ENCODE data around the gene OBSL1. TPM values are rescaled to one million over a fixed set of nuclear protein-coding genes. Genes with fewer than 3 reads are reported as not detected.

OBSL1 gene
- total and polyA plus RNA-seq, 2 of the 4 experiments (the other 2 are of a cell fraction) = 21.5 to 51.2 TPM

GRCh38 chr2:219609149-219609750 is 37.9 kb upstream of the OBSL1 start:
- Histone ChIP-seq H3K27ac (ENCODE audit: insufficient read depth, low read length) (no peak overlapping the region), H2BK15ac (ENCODE audit: low read depth, low read length) (no peak overlapping the region), H3K36me3 (ENCODE audit: control insufficient read depth, insufficient read depth, low read length) (peaks cover 55% of the 10 kb centered on the region), H2AFZ (replicated peaks; ENCODE audit: low read length, poor library complexity) (no peak overlapping the region), H3K14ac (replicated peaks; ENCODE audit: low read depth, low read length) (no peak overlapping the region), H4K91ac (ENCODE audit: insufficient read depth, low read depth, low read length) (no peak overlapping the region), H4K5ac (ENCODE audit: low read depth, low read length) (no peak overlapping the region), H3K27me3 (ENCODE audit: control insufficient read depth, insufficient read depth, low read length) (no peaks in the 10 kb centered on the region), H2AK5ac (ENCODE audit: low read depth, low read length) (no peak overlapping the region), H3K4me2 (ENCODE audit: low read depth, low read length) (no peak overlapping the region), H3K79me1 (ENCODE audit: low read depth in 1 of 2, low read length in 2 of 2) (no peaks in the 10 kb centered on the region; a peak in 1 of 4 replicates), H4K20me1 (ENCODE audit: insufficient read depth, low read length) (no peaks in the 10 kb centered on the region), H2BK5ac (ENCODE audit: low read depth, low read length, poor library complexity, severe bottlenecking) (no peak overlapping the region), H3K9me1 (ENCODE audit: insufficient read depth, low read length) (no peaks in the 10 kb centered on the region), H2BK120ac (ENCODE audit: low read depth, low read length) (no peak overlapping the region), H4K8ac (ENCODE audit: low read depth in 2 of 2, low read length in 2 of 2) (no peak overlapping the region), H3K4ac (ENCODE audit: low read depth, low read length) (no peak overlapping the region), H3K56ac (ENCODE audit: extremely low read depth, insufficient read depth, low read length) (no peak overlapping the region), H3K18ac (ENCODE audit: low read depth, low read length) (no peak overlapping the region), H2BK20ac (ENCODE audit: low read depth, low read length) (no peak overlapping the region), H3K23ac (ENCODE audit: low read depth, low read length) (no peak overlapping the region), H2AK9ac (replicated peaks; ENCODE audit: low read depth, low read length, poor library complexity) (no peak overlapping the region), H3K4me3 (ENCODE audit: insufficient read depth, low read depth, low read length) (no peak overlapping the region), H3K9me3 (ENCODE audit: control insufficient read depth, insufficient read depth, low read length) (no peaks in the 10 kb centered on the region), H3K9ac (ENCODE audit: low read depth, low read length) (no peak overlapping the region), H3K4me1 (ENCODE audit: control insufficient read depth, insufficient read depth, low read length) (no peaks in the 10 kb centered on the region)
- ATAC-seq (ENCODE audit: low read depth) = no peak
- no peak for DNase-seq
- in situ Hi-C loops (cut with MboI; ENCODE audit: low sequenced_read_pairs) = no loop called here
- TF ChIP-seq NFE2L2 (IDR thresholded peaks at IDR 0.05; ENCODE audit: low read depth, low read length) (no peak), USF2 (IDR thresholded peaks at IDR 0.05; ENCODE audit: low read depth, low read length) (no peak), MAZ (IDR thresholded peaks at IDR 0.05; ENCODE audit: borderline replicate concordance, low read depth, low read length) (no peak), CTCF (conservative IDR thresholded peaks at IDR 0.05; ENCODE audit: low read depth, low read length) (no peak), POLR2A (IDR thresholded peaks at IDR 0.05; ENCODE audit: low read depth, low read length) (no peak), MXI1 (IDR thresholded peaks at IDR 0.05; ENCODE audit: borderline replicate concordance, low read depth, low read length) (no peak), FOS (IDR thresholded peaks at IDR 0.05; ENCODE audit: low read depth, low read length) (no peak), ELK1 (IDR thresholded peaks at IDR 0.05; ENCODE audit: borderline replicate concordance, low read depth, low read length) (no peak), RFX5 (IDR thresholded peaks at IDR 0.05; ENCODE audit: low read depth, low read length) (no peak), CHD1 (IDR thresholded peaks at IDR 0.05; ENCODE audit: low read depth, low read length) (no peak), RCOR1 (IDR thresholded peaks at IDR 0.05; ENCODE audit: insufficient replicate concordance, low read length) (no peak), MAFK (IDR thresholded peaks at IDR 0.05; ENCODE audit: low read depth, low read length) (no peak), RAD21 (IDR thresholded peaks at IDR 0.05; ENCODE audit: low read length) (no peak), CEBPB (IDR thresholded peaks at IDR 0.05; ENCODE audit: low read depth, low read length) (no peak), BHLHE40 (IDR thresholded peaks at IDR 0.05; ENCODE audit: low read depth, low read length) (no peak), SMC3 (IDR thresholded peaks at IDR 0.05; ENCODE audit: low read depth, low read length) (no peak)
- intact Hi-C loops (cut with micrococcal nuclease) = no loop called here
- ChIA-PET POLR2A (ENCODE audit: unreplicated experiment) (no interaction called here), CTCF (no interaction called here)
- no TSS peak for BruUV-seq (replicated peaks)
- dilution Hi-C loops (cut with HindIII; ENCODE audit: low sequenced_read_pairs, unreplicated experiment) = no loop called here
- 25% methylated on average over 2 of the region's 13 CpGs; no CpG with 5 or more reads in 1 of the 2 experiments for WGBS, 2 experiments (ENCODE audit: extremely low coverage in 2 of 2, insufficient read length in 1 of 2)
